ENCODE results near the gene CDC23. TPM values are rescaled to one million over a fixed set of nuclear protein-coding genes. Genes with fewer than 3 reads are reported as not detected.

CDC23 gene
- total RNA-seq, 2 donors from 2014 or later, result 40.9 to 45.7 TPM

GRCh38 chr5:138139781-138140090, 73.4 kb downstream of the CDC23 start:
- Mint-ChIP-seq H3K27ac (no peak overlapping the region), H3K36me3 (ENCODE audit: low read depth) (no peaks in the 10 kb centered on the region), H3K27me3 (ENCODE audit: insufficient read depth) (peaks cover 5% of the 10 kb centered on the region), H3K4me3 (peak overlapping the region; percentile 72), H3K9me3 (no peaks in the 10 kb centered on the region), H3K4me1 (peaks cover 3% of the 10 kb centered on the region)
- Histone ChIP-seq H3K9ac (ENCODE audit: extremely low read depth, low read length, poor library complexity, severe bottlenecking) (no peak overlapping the region), H3K9me3 (ENCODE audit: control insufficient read depth, low read length) (no peaks in the 10 kb centered on the region), H3K27ac (ENCODE audit: low read depth, low read length) (no peak overlapping the region), H3K4me3 (ENCODE audit: low read length) (peak overlapping the region; percentile 84), H3K27me3 (ENCODE audit: control insufficient read depth, insufficient read depth, low read length, poor library complexity, severe bottlenecking) (no peaks in the 10 kb centered on the region), H3K4me1 (ENCODE audit: control insufficient read depth, insufficient read depth, low read length) (no peaks in the 10 kb centered on the region), H3K36me3 (ENCODE audit: control insufficient read depth, insufficient read depth, low read length) (no peaks in the 10 kb centered on the region)
- TF ChIP-seq CTCF (conservative IDR thresholded peaks at IDR 0.05), result no peak
- DNase-seq, result no peak
- WGBS, 2 experiments (ENCODE audit: insufficient coverage in 1 of 2, insufficient read length in 1 of 2), result 76 to 93% methylated on average over 1 to 3 of the region's 3 CpGs

- 5 to 10% methylated on average over 16 to 31 of the region's 31 CpGs for WGBS, 2 experiments (ENCODE audit: insufficient coverage in 1 of 2, insufficient read length in 1 of 2)
- Histone ChIP-seq H3K36me3 (ENCODE audit: control insufficient read depth, insufficient read depth, low read length) (no peaks in the 10 kb centered on the region), H3K27me3 (ENCODE audit: control insufficient read depth, insufficient read depth, low read length, poor library complexity, severe bottlenecking) (no peaks in the 10 kb centered on the region), H3K4me3 (ENCODE audit: low read length) (peak within 1 kb of the TSS; percentile 84), H3K4me1 (ENCODE audit: control insufficient read depth, insufficient read depth, low read length) (no peaks in the 10 kb centered on the region), H3K9ac (ENCODE audit: extremely low read depth, low read length, poor library complexity, severe bottlenecking) (peak within 1 kb of the TSS; percentile 42), H3K9me3 (ENCODE audit: control insufficient read depth, low read length) (no peaks in the 10 kb centered on the region), H3K27ac (ENCODE audit: low read depth, low read length) (no peak within 1 kb of the TSS)
- no peaks in the 10 kb centered on the region for H3K9me3 Mint-ChIP-seq
- H3K27ac Mint-ChIP-seq, result no peak within 1 kb of the TSS
- H3K4me1 Mint-ChIP-seq, result peaks cover 3% of the 10 kb centered on the region
- no peak for TF ChIP-seq CTCF (conservative IDR thresholded peaks at IDR 0.05)
- DNase-seq, result peak; percentile 92
- no peaks in the 10 kb centered on the region for H3K36me3 Mint-ChIP-seq (ENCODE audit: low read depth)
- peak within 1 kb of the TSS; percentile 72 for H3K4me3 Mint-ChIP-seq
- peaks cover 5% of the 10 kb centered on the region for H3K27me3 Mint-ChIP-seq (ENCODE audit: insufficient read depth)
Measured at GRCh38 chr5:138138949-138139780, 74.0 kb downstream of the CDC23 start, which contains the start of gene NME5. Gene NME5 (minus strand): TSS chr5:138139428. CDS start chr5:138138780, 648 bp downstream.

Other genes starting within 250 kb of the CDC23 start
- gene FAM13B, start 180.2 kb downstream of the CDC23 start, total RNA-seq, result 10 to 100 TPM; 22.9 to 28.7 TPM
- gene WNT8A, start 129.3 kb downstream of the CDC23 start, total RNA-seq, result 1 to 10 TPM in 1 of 2 donors, under 1 TPM in 1; 0.49 to 2.2 TPM
- 1 to 10 TPM; 4.7 to 9.2 TPM for gene NME5, start 73.9 kb downstream of the CDC23 start, total RNA-seq
- 100 to 1,000 TPM; 120 to 122 TPM for gene BRD8, start 34.7 kb downstream of the CDC23 start, total RNA-seq
- gene KIF20A, start 34.2 kb downstream of the CDC23 start, total RNA-seq, result 10 to 100 TPM; 58.0 to 74.6 TPM
- under 1 TPM in 1 of 2 donors, not detected in 1; 0.13 TPM for gene GFRA3, start 61.3 kb upstream of the CDC23 start, total RNA-seq
- gene CDC25C, start 118.5 kb upstream of the CDC23 start, total RNA-seq, result 10 to 100 TPM; 14.8 to 30.6 TPM
- gene FAM53C, start 124.9 kb upstream of the CDC23 start, total RNA-seq, result 10 to 100 TPM; 41.6 to 46.4 TPM
- gene KDM3B, start 139.4 kb upstream of the CDC23 start, total RNA-seq, result 100 to 1,000 TPM in 1 of 2 donors, 10 to 100 TPM in 1; 98.2 to 104 TPM
- 10 to 100 TPM; 17.7 to 26.9 TPM for gene REEP2, start 225.7 kb upstream of the CDC23 start, total RNA-seq